CD14-positive monocyte (primary cell): ENCODE measurements around the gene SLC25A13. TPM values are rescaled to one million over a fixed set of nuclear protein-coding genes. Genes with fewer than 3 reads are reported as not detected.

Experiments
- DNase-seq, 3 donors: peaks; one replicate each; pipeline ENCODE4 v3.0.0-alpha.2; 2011 to 2022
- H2AFZ ChIP-seq: 2 replicates; pipeline ENCODE4 v1.6.0; 2012; ENCODE audit warnings: mild to moderate bottlenecking, low read depth, low read length, inconsistent platforms; ENCODE audit not compliant: insufficient read depth, poor library complexity, severe bottlenecking
- H3K27ac ChIP-seq, 2 donors: 1 replicate in 1 of 2; 2 replicates in 1 of 2; pipeline ENCODE4 v1.5.1; 2012 to 2013; ENCODE audit warnings: low read length in 2 of 2, control low read depth in 1 of 2, inconsistent platforms in 1 of 2, low read depth in 1 of 2, mild to moderate bottlenecking in 1 of 2
- H3K27me3 ChIP-seq, 2 donors: one replicate each; pipeline versions ENCODE4 v1.6.0 to v1.6.1; 2011 to 2013; ENCODE audit warnings: low read length in 2 of 2; ENCODE audit not compliant: control insufficient read depth in 2 of 2, insufficient read depth in 2 of 2
- H3K36me3 ChIP-seq, 2 donors: replicated peaks in 1 of 2; 1 replicate in 1 of 2; 2 replicates in 1 of 2; pipeline versions ENCODE4 v1.5.1 to v1.6.1; 2012 to 2013; ENCODE audit warnings: low read length in 2 of 2, control low read depth in 1 of 2, inconsistent platforms in 1 of 2, mild to moderate bottlenecking in 1 of 2; ENCODE audit not compliant: insufficient read depth in 2 of 2, control insufficient read depth in 1 of 2
- H3K4me1 ChIP-seq, 2 donors: 1 replicate in 1 of 2; 2 replicates in 1 of 2; pipeline versions ENCODE4 v1.5.1 to v1.6.1; 2012 to 2013; ENCODE audit warnings: low read length in 2 of 2, control low read depth in 1 of 2, inconsistent platforms in 1 of 2, mild to moderate bottlenecking in 1 of 2, moderate library complexity in 1 of 2; ENCODE audit not compliant: insufficient read depth in 2 of 2, control insufficient read depth in 1 of 2
- H3K4me2 ChIP-seq: replicated peaks from 2 replicates; pipeline ENCODE3; 2012; ENCODE audit warnings: low read length, moderate library complexity, mild to moderate bottlenecking; ENCODE audit not compliant: poor library complexity, severe bottlenecking; ENCODE audit errors: extremely low read depth
- H3K4me3 ChIP-seq, 3 experiments: fragments of 200-600 bp in 1 of 3; sonication (generic) in 1 of 3; replicated peaks in 1 of 3; 1 replicate in 2 of 3; 2 replicates in 1 of 3; pipeline ENCODE4 v1.5.1; 2011 to 2013; ENCODE audit warnings: low read length in 3 of 3, mild to moderate bottlenecking in 3 of 3, control low read depth in 2 of 3, low read depth in 2 of 3, inconsistent platforms in 1 of 3, moderate library complexity in 1 of 3
- H3K79me2 ChIP-seq: 2 replicates; pipeline ENCODE4 v1.6.0; 2012; ENCODE audit warnings: mild to moderate bottlenecking, control low read depth, inconsistent platforms, low read length, moderate library complexity; ENCODE audit not compliant: insufficient read depth
- H3K9ac ChIP-seq: 2 replicates; pipeline ENCODE4 v1.6.0; 2017; ENCODE audit warnings: low read length, mild to moderate bottlenecking; ENCODE audit not compliant: insufficient read depth, poor library complexity, severe bottlenecking
- H3K9me3 ChIP-seq, 2 donors: replicated peaks in 1 of 2; 1 replicate in 1 of 2; 2 replicates in 1 of 2; pipeline versions ENCODE4 v1.5.1 to v1.6.1; 2012 to 2013; ENCODE audit warnings: low read length in 2 of 2, control low read depth in 1 of 2; ENCODE audit not compliant: control insufficient read depth in 1 of 2, insufficient read depth in 1 of 2
- H4K20me1 ChIP-seq: 2 replicates; pipeline ENCODE4 v1.6.0; 2012; ENCODE audit warnings: mild to moderate bottlenecking, low read length, control low read depth, moderate library complexity; ENCODE audit not compliant: insufficient read depth
- H3K27ac Mint-ChIP-seq, 7 donors: one replicate each; pipeline ENCODE4 v1.8.0; 2020; ENCODE audit warnings: mild to moderate bottlenecking in 7 of 7, mixed read lengths in 7 of 7, moderate library complexity in 6 of 7, inconsistent platforms in 2 of 7
- H3K27me3 Mint-ChIP-seq, 3 donors: one replicate each; pipeline ENCODE4 v1.8.0; 2021 to 2022; ENCODE audit warnings: low read depth in 3 of 3, mild to moderate bottlenecking in 3 of 3, mixed read lengths in 3 of 3, moderate library complexity in 3 of 3, inconsistent platforms in 1 of 3
- H3K36me3 Mint-ChIP-seq, 2 donors: one replicate each; pipeline ENCODE4 v1.8.0; 2020; ENCODE audit warnings: mixed read lengths in 2 of 2, inconsistent platforms in 1 of 2, mild to moderate bottlenecking in 1 of 2
- H3K4me1 Mint-ChIP-seq: one replicate; pipeline ENCODE4 v1.8.0; 2020; ENCODE audit warnings: mild to moderate bottlenecking, mixed read lengths
- H3K4me3 Mint-ChIP-seq, 2 donors: one replicate each; pipeline ENCODE4 v1.8.0; 2020; ENCODE audit warnings: mild to moderate bottlenecking in 2 of 2, mixed read lengths in 2 of 2, moderate library complexity in 1 of 2
- H3K9me3 Mint-ChIP-seq, 7 donors: one replicate each; pipeline ENCODE4 v1.8.0; 2020 to 2022; ENCODE audit warnings: mixed read lengths in 7 of 7, mild to moderate bottlenecking in 6 of 7, moderate library complexity in 6 of 7, inconsistent platforms in 2 of 7
- WGBS: methylation state at CpG from one replicate; pipeline ENCODE4 v1.1.5; 2013; ENCODE audit warnings: missing lambda C conversion rate; ENCODE audit not compliant: insufficient coverage; 5-methylcytosine and 5-hydroxymethylcytosine counted together
- intact Hi-C, 2 donors: fragments of 100-400 bp; cut with micrococcal nuclease; formaldehyde crosslinking; loops; one replicate each; pipeline versions ENCODE4 v1.15.0 to v1.15.1; 2023
- polyA plus RNA-seq, 3 donors: library from polyadenylated mRNA; depleted of rRNA in 1 of 3; unstranded in 2 of 3; stranded (reverse) in 1 of 3; fragments of 300-500 nt in 2 of 3; fragments of >200 nt in 1 of 3; fragmentation: Illumina TruSeq in 2 of 3; gene quantifications; 1 replicate in 2 of 3; 2 replicates in 1 of 3; pipeline ENCODE4 v1.2.3, GENCODE V29; 2012 to 2021
- TF ChIP-seq, protein P1 (sequence below): fragments of 200-600 bp; IDR thresholded peaks from one replicate; pipeline ENCODE4 v1.8.0; 2022; ENCODE audit warnings: antibody characterized with exemption, mild to moderate bottlenecking

The SLC25A13 gene
- polyA plus RNA-seq, 3 donors, result 12.7 to 15.7 (median 14.4) TPM

- Histone ChIP-seq H3K4me2 (no peak overlapping the region), H3K4me1 (no peaks in the 10 kb centered on the region), H3K4me3 (no peak overlapping the region), H3K27me3 (no peaks in the 10 kb centered on the region), H3K9me3 (no peaks in the 10 kb centered on the region), H3K9ac (no peak overlapping the region), H3K36me3 (peaks cover 7 to 31% of the 10 kb centered on the region in 2 donors), H3K79me2 (no peaks in the 10 kb centered on the region), H2AFZ (no peak overlapping the region), H4K20me1 (peaks cover 26% of the 10 kb centered on the region), H3K27ac (no peak overlapping the region)
- H3K9me3 Mint-ChIP-seq, result peaks cover 0 to 6% (median 1%) of the 10 kb centered on the region in 7 donors
- TF ChIP-seq, protein P1, sequence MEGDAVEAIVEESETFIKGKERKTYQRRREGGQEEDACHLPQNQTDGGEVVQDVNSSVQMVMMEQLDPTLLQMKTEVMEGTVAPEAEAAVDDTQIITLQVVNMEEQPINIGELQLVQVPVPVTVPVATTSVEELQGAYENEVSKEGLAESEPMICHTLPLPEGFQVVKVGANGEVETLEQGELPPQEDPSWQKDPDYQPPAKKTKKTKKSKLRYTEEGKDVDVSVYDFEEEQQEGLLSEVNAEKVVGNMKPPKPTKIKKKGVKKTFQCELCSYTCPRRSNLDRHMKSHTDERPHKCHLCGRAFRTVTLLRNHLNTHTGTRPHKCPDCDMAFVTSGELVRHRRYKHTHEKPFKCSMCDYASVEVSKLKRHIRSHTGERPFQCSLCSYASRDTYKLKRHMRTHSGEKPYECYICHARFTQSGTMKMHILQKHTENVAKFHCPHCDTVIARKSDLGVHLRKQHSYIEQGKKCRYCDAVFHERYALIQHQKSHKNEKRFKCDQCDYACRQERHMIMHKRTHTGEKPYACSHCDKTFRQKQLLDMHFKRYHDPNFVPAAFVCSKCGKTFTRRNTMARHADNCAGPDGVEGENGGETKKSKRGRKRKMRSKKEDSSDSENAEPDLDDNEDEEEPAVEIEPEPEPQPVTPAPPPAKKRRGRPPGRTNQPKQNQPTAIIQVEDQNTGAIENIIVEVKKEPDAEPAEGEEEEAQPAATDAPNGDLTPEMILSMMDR, result no peak
- no peak overlapping the region for H3K4me3 Mint-ChIP-seq
- WGBS, result no CpG with 5 or more reads among the region's 1 CpG
- no peaks in the 10 kb centered on the region for H3K4me1 Mint-ChIP-seq
- intact Hi-C loops, result no loop called here
- no peak for DNase-seq
- no peak overlapping the region for H3K27ac Mint-ChIP-seq
- peaks cover 0 to 2% (median 1%) of the 10 kb centered on the region in 3 donors for H3K27me3 Mint-ChIP-seq
- peaks cover 40 to 48% of the 10 kb centered on the region in 2 donors for H3K36me3 Mint-ChIP-seq
Measured at GRCh38 chr7:96266580-96266979, 55.3 kb downstream of the SLC25A13 start.

DNA sequence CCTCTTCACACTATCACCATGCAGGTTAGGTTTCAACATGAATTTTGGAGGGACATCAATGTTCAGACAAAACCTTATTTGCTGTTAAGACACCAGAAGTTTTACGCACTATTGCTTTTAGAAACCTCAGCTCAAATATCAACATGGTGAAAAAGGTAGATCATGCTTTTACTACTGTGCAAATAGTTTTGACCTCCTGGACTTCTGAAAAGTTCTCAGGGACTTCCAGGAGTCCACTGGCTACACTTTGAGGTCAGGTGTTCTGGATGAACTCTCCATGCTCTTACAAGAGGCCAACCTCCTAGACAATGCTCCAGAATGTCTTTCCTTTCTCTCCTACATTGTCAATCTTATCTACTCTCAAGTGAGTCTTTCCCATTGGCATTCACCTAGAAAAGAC, 55.9 kb downstream of the SLC25A13 start:
- Mint-ChIP-seq H3K27me3 (peaks cover 0 to 2% (median 1%) of the 10 kb centered on the region in 3 donors), H3K9me3 (peaks cover 0 to 6% (median 1%) of the 10 kb centered on the region in 7 donors), H3K4me3 (no peak overlapping the region), H3K27ac (no peak overlapping the region), H3K36me3 (peaks cover 37 to 47% of the 10 kb centered on the region in 2 donors), H3K4me1 (no peaks in the 10 kb centered on the region)
- Histone ChIP-seq H3K79me2 (no peaks in the 10 kb centered on the region), H3K27ac (no peak overlapping the region), H3K36me3 (peaks cover 7 to 31% of the 10 kb centered on the region in 2 donors), H3K4me3 (no peak overlapping the region), H3K9me3 (no peaks in the 10 kb centered on the region), H3K27me3 (no peaks in the 10 kb centered on the region), H3K4me1 (no peaks in the 10 kb centered on the region), H4K20me1 (peaks cover 30% of the 10 kb centered on the region), H3K4me2 (no peak overlapping the region), H2AFZ (no peak overlapping the region), H3K9ac (no peak overlapping the region)
- WGBS, result no CpG with 5 or more reads among the region's 1 CpG
- DNase-seq, result no peak
- TF ChIP-seq, protein P1, result no peak
- intact Hi-C loops, result no loop called here
